ENCODE measurements around the gene RNF25.
A peak's percentile ranks its signal among the peaks of the same experiment; 100 is the strongest.

Gene RNF25

DNA sequence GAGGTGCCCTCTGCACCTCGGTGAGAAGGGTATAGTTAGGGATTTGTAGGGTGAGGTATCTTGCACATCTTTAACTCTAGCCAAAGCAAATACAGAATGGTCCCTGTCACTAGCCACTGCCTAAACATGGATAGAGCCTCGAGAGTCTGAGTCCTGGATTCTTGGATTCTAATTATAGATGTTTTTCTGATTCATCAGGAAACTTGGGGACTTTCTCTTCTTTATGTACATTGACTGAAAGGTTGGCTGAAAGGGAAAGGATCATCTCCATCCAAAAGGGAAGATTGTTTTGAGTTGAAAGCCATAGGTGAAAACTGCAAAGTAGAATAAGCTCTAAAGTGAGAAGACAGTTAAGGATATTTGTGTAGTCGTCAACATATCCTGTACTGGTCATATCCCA lies 8.3 kb upstream of the RNF25 start:
- no peak for DNase-seq (ENCODE audit: low read depth in 1 of 2, low spot score in 1 of 2)

DNA sequence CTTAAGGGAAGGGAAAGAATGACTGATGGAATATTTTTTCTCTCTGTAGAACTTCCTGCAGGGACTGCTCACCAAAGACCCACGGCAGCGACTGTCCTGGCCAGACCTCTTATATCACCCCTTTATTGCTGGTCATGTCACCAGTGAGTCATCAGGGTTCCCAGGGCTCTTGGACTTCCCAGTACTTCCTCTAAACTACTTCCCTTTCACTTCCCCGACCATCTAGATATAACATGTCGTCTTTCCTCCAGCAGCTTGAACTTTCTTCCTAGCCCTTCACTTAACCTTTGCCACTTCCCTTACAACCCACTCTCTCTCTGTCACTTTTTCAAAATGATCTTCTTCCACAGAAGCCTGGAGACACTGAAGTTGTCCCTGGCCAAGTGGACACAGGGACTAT lies 7.3 kb upstream of the RNF25 start:
- no peak for DNase-seq (ENCODE audit: low read depth in 1 of 2, low spot score in 1 of 2)

DNA sequence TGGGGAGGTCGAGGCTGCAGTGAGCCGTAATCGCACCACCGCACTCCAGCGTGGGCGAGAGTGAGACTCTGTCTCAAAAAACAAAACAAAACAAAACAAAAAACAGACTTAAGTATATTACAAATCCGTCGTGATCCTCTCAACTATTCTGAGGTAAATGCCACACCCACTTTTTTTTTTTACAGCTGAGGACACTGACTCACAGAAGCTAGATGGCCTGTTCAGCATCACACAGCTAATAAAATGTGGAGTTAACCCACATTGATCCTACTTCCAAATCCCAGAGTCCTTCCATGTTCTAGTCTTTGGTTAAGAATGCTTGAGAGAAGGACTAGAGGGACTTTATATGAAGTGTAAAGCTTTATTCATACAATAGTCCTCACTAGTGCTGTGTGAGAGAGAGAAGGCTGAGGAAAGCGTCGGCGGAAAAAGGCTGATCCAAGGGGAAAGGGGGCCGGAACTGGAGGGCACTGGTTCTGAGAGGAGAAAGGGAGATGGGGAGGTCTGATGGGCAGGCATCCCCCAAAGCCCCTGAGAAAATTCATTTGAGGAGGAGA lies 627 bp downstream of the RNF25 start:
- no peak for DNase-seq (ENCODE audit: low read depth in 1 of 2, low spot score in 1 of 2)

DNA sequence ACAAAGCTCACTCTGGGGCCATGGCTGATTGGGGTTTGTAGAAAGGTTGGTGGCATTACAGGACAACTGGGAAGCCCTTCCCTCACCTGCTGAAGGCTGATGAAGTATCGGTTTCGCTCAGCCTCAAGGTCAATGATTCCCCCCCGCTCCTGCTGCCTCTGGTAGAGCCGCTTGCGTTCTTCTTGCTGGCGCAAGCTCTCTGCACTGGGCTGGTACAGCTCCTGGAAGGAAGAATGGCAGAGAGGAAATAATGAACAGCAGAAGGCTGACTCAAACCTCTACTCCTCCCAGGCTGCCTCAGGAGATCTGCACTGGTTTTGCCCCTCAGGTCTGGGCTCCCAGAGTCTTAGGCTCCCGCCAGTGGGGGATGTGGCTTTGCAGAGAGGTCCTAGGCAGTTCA lies 7.1 kb downstream of the RNF25 start:
- DNase-seq (ENCODE audit: low read depth in 1 of 2, low spot score in 1 of 2) = no peak

DNA sequence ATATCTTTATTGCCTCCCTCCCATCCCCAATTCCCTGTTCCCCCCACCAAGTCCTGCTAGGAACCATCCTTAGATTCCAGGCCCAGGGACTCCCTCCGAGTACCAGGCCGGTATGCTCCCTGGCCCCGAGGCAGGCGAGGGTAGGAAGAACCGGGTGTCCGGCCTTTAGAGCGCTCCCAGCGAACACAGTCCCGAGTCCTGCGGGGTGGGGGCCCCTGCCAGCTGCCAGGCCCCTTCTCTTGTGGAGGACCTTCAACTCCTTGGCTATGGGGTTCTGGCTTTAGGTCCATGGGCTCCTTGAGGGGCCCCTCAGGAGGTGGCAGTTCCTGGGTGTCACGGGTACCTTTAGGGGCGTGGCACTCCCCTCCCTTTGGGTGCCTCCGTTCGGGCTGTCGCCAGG lies 7.9 kb downstream of the RNF25 start:
- DNase-seq (ENCODE audit: low read depth in 1 of 2, low spot score in 1 of 2) = no peak

DNA sequence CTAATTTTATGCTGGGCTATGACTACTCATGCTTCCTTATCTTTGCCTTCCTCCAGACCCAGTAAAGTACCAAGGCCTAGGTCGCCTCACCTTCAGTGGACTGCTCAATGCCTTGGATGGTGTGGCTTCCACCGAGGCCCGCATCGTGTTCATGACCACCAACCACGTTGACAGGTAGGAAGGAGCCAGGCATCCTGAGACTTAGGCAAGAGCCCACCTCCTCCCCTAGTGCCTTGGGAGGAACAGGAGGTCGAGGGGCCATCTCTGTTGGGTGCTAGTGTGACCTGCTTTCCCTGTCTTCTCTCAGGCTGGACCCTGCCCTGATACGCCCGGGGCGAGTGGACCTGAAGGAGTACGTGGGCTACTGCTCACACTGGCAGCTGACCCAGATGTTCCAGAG lies 9.0 kb downstream of the RNF25 start:
- DNase-seq (ENCODE audit: low read depth in 1 of 2, low spot score in 1 of 2) = no peak

DNA sequence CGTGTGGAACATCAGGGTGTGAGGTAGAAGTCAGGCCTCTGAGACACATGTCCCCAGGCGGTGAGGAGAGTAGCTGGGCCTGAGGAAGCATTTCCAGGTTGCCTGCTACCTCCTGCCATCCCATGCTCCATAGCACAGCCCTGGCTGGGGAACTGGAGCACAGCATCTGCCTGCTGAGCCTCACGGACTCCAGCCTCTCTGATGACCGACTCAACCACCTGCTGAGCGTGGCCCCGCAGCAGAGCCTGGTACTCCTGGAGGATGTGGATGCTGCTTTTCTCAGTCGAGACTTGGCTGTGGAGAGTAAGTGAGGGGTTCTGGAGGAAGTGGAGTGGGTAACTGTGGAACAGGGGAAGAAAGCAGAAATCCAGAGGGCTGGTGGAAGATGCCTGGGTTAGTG lies 9.4 kb downstream of the RNF25 start:
- no peak for DNase-seq (ENCODE audit: low read depth in 1 of 2, low spot score in 1 of 2)

DNA sequence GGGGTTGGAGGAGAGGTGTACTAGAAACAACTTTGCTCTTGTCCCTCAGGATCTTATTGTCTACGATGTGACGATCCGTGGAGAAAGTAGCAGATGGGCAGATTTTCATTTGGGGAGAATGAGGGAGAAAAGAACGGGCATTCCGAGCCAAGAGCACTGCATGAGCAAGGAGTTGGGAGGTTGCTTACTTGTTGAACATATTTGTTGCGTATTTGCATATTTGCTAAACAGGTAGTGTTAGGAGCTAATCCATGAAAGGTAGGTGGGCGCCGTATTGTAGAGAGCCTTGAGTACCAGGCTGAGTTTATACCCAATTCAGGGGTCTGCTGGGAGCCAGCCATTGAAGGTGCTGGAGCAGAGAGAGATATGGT lies 11.8 kb downstream of the RNF25 start:
- no peak for DNase-seq (ENCODE audit: low read depth in 1 of 2, low spot score in 1 of 2)

DNA sequence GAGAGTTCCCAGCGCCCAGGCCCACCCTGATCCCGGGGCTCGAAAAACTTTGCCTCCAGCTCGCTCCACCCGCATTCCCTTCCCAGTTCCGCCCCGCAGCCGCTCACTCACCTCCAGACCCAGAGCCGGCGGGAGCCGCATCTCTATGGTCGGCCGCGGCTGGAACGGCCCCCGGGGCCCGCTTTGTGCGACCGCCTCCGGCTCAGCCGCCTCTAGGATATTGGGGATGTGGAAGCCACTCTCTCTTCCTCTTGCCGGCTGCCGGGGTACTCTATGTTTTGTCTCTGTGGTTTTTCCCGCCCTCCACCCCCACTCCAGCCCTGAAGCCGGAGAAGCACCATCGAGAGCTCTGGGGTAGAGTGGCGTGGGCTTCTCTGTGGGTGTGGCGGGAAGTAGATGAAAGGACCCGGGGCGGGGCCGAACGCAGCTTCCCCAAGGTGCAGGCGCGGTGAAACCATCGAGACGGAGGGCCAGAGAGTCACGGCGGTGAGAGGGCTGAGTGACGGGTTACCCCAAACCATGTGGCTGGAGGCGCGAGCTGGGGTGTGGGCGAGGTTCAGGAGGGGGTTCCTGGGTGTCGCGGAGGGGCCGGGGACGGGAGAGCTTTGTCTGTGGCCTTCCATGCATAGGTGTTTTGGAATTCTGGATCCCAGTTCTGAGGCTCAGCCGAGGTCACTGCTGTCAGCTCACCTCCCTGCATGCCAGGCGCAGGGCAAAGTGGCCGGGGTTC lies 12.4 kb downstream of the RNF25 start, which contains the start of the genes BCS1L and ZNF142:
TSS of gene BCS1L (plus strand) at position 426 of the 730 bp plus-strand sequence. CDS start 1,305 bp downstream, outside the sequence.
TSS of gene ZNF142 (minus strand) at position 366 of the 730 bp plus-strand sequence. CDS start 3,194 bp downstream, outside the sequence.
- DNase-seq (ENCODE audit: low read depth in 1 of 2, low spot score in 1 of 2) = peak; percentile 84 to 86

DNA sequence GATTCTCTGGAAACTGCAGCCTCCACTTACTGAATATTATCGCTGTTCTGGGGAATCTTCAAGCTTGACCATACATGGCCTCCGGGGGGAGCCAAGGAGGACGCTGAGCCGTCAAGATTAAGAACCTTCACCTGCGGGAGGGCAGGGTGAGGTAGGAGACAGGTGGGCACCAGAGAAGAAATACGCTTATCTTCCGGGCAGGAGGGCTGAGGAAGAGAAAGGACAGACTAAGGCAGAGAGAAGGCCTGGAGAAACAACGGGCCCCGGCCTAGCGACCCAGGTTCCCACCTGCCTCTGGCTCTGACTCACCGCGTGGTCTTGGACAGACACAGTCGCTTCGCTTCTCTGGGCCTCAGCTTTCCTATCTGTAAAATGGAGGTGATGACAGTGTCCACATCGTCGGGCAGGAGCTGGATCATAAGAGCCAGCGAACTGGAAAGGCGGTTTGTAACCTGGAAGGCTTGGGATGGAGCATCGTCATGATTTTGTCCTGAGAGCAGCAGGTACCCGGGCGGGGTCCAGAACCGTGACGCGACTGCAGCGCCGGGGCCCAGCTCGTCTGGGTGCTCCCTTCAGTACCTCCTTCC lies 13.0 kb downstream of the RNF25 start:
- peak in 1 of 2 donors; percentile 12 for DNase-seq (ENCODE audit: low read depth in 1 of 2, low spot score in 1 of 2)

DNA sequence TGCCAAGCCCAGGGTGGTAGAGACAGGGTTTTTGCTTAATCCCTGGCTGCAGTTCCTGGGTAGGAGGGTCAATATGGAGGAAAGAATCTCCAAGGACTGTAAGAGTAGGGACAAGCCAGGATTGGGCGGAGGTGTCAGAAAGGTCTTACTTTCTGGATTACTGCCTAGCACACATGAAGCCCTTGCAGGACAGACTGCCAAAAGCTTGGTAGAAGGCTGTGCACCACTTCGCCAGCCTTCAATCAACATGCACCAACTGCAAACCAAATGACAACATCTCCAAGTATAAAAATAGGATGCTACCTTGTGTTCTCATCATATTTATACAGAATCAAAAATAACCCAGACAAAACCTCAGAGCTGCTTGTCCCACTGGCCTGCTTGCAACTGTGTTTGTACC lies 16.1 kb downstream of the RNF25 start:
- no peak for DNase-seq (ENCODE audit: low read depth in 1 of 2, low spot score in 1 of 2)

DNA sequence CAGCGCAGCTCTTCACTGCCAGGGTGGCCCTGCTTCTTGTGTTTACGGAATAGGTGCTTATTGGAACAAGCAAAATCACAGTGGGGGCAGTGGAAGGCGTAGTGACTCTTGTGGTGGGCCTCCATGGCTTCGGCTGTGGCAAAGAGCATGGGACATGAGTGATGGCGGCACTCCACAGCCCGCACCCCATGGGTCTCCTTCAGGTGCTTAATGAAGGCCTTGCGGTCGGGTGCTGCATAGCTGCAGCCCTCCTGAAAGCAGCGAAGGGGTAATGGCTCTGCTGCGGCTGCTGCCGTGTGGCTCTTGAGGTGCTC lies 23.1 kb downstream of the RNF25 start:
- no peak for DNase-seq (ENCODE audit: low read depth in 1 of 2, low spot score in 1 of 2)

DNA sequence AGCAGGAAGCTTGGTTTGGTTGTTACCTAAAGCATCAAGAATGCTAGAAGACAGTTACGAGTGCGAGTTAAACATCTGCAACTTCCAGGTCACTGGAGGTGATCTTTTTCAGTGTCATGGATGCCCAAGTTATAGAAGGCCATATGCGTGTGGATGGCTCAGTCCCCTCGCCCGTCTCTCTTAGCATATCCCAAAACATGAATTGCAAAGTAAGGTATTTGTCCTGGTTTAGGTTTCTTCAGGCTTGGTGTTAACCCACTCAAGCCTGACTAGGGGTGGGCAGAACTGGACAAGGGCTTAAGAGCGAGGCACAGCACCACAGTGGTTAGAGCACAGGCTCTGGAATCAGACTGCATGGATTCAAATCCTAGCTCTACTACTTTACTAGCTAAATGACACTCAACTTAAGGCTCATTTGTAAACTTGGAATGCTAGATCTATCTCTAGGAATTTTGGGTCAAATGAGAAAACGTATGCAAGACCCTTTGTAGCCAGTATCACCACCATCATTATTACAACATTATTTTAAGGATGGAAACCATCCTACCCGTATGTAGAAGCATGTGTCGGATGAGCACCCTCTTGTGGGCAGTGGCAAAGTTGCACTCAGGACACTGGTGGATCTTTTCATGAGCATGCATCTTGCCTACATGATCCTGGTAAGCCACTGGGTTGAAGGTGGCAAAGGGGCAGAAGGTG lies 23.6 kb downstream of the RNF25 start:
- DNase-seq (ENCODE audit: low read depth in 1 of 2, low spot score in 1 of 2) = peak in 1 of 2 donors; percentile 11

DNA sequence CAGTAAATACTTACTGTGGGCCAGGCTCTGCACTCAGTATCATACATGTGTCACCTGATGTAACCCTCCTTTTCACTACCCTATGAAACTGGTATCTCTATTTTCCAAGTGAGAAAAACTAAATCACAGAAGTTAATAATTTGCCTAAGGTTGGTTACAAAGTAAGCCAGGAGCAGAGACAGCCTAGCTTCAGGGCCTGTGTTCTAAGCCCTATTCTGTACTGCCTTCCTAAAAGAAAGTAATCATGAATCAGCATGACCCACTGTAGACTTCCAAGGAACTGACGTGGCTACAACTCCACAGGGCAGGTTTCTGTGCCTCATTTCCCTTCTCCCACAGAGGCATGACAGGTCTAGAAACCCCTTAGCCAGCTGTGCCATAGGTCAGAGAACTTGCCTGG lies 26.7 kb downstream of the RNF25 start:
- DNase-seq (ENCODE audit: low read depth in 1 of 2, low spot score in 1 of 2) = no peak

DNA sequence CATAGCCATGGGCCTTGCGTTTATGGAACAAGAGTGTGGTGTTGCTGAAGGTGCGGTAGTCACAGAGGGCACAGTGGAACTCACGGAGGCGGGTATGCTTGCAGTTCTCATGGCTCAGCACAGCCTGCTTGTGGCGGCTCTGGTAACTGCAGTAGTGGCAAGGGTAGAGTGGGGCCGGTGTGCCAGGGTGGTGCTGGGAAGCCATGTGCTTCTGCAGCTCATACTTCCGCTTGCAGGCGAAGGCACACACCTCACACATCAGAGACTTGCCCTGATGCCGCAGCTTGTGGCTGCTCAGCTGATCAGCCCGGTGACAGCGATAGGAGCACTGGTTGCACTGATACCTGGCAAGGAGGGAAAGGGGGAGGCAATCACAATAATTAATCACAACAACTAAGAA lies 27.1 kb downstream of the RNF25 start:
- no peak for DNase-seq (ENCODE audit: low read depth in 1 of 2, low spot score in 1 of 2)

DNA sequence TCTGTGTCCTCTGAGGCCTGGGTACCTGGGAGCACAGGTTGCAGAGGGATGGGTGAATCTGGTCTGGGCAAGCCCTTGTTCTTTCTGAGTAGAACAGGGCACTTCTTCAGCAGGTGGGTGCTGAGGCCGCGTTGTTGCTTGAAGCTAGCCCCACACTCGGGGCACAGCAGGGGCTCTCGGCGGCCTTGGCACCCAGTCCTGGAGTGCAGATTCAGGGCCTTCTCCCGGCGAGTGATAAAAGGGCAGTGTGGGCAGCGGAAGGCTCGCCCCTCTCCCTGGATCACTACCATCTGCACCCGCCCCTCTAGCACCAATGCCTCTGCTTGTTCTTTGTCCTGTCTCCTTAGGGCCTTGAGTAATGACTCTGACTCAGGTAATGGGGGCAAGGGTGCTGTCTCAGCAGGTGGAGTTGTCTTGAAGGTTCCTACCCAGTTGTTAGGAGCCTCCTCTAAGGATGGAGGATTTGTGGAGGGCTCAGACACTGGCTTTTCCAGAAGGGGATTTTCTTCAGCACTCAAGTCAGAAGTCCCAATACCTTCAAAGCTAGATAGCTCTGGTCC lies 28.0 kb downstream of the RNF25 start:
- DNase-seq (ENCODE audit: low read depth in 1 of 2, low spot score in 1 of 2) = no peak

DNA sequence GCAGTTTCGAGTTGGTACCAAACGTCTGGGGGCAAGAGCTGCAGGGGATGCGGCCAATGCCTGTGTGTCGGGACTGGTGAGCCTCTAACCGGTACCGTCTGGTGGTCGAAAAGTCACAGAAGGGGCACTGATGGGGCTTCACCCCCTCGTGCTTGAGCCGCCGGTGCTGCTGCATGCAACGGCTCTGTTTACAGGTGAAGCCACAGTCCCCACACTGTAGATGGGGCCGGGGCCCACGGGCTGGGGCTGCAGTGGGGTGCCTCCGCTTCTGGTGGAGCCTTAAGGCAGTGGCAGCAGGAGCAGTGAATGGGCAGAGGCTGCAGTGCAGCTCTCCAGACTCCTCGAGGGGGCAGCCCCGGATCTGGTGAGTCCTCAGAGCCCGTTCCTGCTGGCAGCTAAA lies 29.0 kb downstream of the RNF25 start:
- no peak for DNase-seq (ENCODE audit: low read depth in 1 of 2, low spot score in 1 of 2)

DNA sequence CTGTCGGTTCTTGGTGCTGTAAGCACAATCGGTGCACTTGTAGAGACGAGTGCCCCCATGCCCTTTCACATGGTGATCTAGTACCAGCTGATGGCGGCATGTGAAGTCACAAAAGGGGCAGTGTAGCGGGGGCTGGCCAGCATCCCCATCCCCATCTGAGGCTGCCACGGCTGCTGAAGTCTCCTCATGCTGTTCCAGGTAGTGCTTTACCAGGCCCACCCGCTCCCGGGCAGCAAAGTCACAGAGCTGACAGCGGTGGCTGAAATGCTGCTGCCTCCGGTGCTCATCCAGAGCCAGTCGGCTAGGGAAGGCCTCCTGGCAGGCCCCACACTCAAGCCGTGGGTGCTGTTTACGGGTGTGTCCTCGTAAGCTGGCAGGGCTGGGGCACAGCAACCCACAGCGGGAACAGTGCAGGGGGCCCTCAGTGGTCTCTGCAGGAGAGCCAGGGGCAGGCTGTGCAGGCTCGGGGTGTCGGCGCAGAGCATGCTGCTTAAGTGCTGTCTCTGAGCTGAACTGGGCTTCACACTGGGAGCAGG lies 29.6 kb downstream of the RNF25 start:
- no peak for DNase-seq (ENCODE audit: low read depth in 1 of 2, low spot score in 1 of 2)

DNA sequence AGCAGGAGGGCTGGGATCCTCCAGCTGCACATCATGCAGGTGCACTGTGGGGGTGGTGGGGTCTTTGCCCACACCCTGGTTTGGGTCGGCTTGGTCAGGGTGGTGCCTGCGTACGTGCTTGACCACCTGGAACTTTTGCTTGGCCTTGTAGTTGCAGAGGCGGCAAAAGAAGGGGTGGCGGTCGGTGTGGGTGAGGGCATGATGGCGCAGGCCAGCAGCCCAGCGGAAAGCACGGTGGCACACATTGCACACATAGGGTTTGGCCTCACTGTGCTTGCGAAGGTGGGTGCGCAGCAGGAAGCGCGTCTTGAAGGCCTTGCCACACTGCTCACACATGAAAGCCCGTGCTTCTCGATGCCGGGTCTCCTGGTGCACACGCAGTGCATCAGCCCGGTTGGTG lies 33.4 kb downstream of the RNF25 start:
- DNase-seq (ENCODE audit: low read depth in 1 of 2, low spot score in 1 of 2) = no peak

DNA sequence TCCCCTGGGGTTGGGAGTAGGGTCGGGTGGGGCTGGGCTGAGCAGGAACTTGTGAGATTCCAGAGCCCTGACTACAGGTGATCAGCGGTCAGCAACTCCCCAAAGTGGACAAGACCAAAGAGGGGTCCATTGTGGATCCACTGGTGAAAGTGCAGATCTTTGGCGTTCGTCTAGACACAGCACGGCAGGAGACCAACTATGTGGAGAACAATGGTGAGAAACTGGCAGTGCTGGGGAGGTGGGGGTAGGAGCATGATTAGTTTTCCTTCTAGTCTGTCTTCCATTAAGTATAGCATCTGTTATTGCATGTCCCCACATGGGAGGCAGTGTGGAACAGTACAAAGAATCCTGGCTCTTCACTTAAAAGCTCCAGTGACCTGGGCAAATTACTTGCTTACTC lies 36.1 kb downstream of the RNF25 start:
- DNase-seq (ENCODE audit: low read depth in 1 of 2, low spot score in 1 of 2) = no peak

DNA sequence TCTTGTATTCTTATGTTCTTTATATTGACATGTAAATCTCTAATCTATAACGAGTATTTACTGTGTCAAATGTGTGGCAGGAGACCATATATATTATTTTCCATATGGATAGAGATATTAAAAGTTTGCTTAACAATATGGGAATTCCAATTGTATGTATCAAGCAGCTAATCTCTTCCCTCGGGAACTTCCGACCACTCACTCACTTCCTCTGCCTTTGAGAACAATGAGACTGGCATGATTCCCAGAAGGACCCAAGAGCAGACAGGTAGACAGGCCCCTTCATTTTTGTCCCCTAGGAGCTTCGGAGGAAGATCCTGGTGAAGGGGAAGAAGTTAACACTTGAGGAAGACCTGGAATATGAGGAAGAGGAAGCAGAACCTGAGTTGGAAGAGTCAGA lies 40.0 kb downstream of the RNF25 start:
- DNase-seq (ENCODE audit: low read depth in 1 of 2, low spot score in 1 of 2) = no peak

DNA sequence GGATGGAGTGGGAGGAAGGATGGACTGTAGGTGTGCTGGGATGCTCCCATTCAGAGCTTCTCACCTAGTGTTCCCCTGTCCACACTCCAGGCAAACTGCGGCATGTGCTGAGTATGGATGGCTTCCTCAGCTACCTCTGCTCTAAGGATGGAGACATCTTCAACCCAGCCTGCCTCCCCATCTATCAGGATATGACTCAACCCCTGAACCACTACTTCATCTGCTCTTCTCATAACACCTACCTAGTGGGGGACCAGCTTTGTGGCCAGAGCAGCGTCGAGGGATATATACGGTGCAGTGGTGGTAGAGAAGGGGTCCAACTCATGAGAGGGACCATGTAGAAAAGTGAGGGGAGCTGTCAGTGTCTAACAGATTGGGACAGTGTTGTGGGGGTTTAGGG lies 43.9 kb downstream of the RNF25 start:
- DNase-seq (ENCODE audit: low read depth in 1 of 2, low spot score in 1 of 2) = no peak

Data from activated T-helper 1 cell treated with anti-CD3 and anti-CD28 coated beads, Interleukin-2, amount 50 U/mL, for 16 hours (primary cell).